ENCODE measurements around the gene AP1M1.

DNA sequence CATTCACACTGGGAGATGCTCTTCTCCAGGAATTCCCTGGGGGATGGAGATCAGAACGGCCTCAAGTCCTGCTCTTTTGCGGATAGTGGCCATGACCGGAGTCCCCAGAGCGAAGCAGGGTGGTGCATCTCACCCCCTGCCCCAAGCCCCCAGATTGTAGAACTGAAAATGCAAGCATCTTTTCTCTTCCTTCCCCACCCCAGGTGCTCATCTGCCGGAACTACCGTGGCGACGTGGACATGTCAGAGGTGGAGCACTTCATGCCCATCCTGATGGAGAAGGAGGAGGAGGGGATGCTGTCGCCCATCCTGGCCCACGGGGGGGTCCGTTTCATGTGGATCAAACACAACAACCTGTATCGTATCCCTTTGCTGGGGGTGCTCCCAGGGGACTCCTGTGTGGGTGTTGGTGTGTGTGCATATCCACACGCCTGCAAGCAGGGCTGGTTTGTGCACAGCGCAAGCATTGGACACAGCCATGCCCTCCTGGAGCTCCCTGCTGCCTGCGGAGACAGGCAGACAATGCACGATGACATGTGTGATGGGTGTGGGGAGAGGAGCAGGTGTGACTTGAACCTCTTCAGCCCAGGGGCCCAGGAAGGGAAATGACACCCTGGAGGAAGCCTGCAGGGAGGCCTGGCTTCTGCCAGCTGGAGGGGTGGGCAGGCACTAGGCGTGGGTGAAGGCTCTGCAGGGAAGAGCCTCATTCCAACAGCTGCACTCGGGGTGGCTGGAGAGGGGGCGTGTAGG, 5.7 kb downstream of the AP1M1 start:
- TF ChIP-seq CTCF (conservative IDR thresholded peaks at IDR 0.05 in 1 of 2, IDR thresholded peaks at IDR 0.05 in 1 of 2; ENCODE audit: low read depth in 1 of 2, low read length in 2 of 2) (no peak), EZH2 (IDR thresholded peaks at IDR 0.05; ENCODE audit: low read length, missing control alignments) (no peak)

All from fibroblast of lung (primary cell).